Upper lobe of right lung (tissue), 1 donor: ENCODE measurements around the gene LENG8. TPM values are rescaled to one million over a fixed set of nuclear protein-coding genes. Genes with fewer than 3 reads are reported as not detected.

ENCODE experiments used
- ATAC-seq: fragments of 200-7000 bp; cut with Tn5 transposase; one replicate; pipeline ENCODE4 v1.9.1; 2020; ENCODE audit warnings: mild to moderate bottlenecking, moderate library complexity
- DNase-seq: peaks from one replicate; pipeline ENCODE4 v3.0.0-alpha.2; 2020
- H3K27ac ChIP-seq: fragments of 200-600 bp; one replicate; pipeline ENCODE4 v1.8.0; 2022
- H3K27me3 ChIP-seq: fragments of 200-600 bp; one replicate; pipeline ENCODE4 v1.8.0; 2022; ENCODE audit warnings: mild to moderate bottlenecking
- H3K36me3 ChIP-seq: fragments of 200-600 bp; one replicate; pipeline ENCODE4 v1.8.0; 2022
- H3K4me1 ChIP-seq: fragments of 200-600 bp; one replicate; pipeline ENCODE4 v1.8.0; 2022
- H3K4me3 ChIP-seq: fragments of 200-600 bp; one replicate; pipeline ENCODE4 v1.8.0; 2022; ENCODE audit warnings: mild to moderate bottlenecking
- H3K9me3 ChIP-seq: fragments of 200-600 bp; one replicate; pipeline ENCODE4 v1.8.0; 2022
- intact Hi-C: fragments of 100-400 bp; cut with DNase I; formaldehyde crosslinking; loops from one replicate; pipeline ENCODE4 v1.11.0; 2022
- total RNA-seq: library from RNA; stranded (reverse); fragmentation: NEBNext Ultra II Directional; extraction: Animal tissue kit (Norgen Biotek cat#: 25700); gene quantifications from one replicate; pipeline ENCODE4 v1.2.1, GENCODE V29; 2021
- TF ChIP-seq, protein P1 (sequence below): fragments of 200-600 bp; IDR thresholded peaks from one replicate; pipeline ENCODE4 v1.8.0; 2022; ENCODE audit warnings: antibody characterized with exemption
- donor health status: DM: no; HTN: yes; CAD: no; lungs with severe emphysema.

Gene LENG8
- total RNA-seq, 1 donor from 2014 or later = 191 TPM

- H3K4me1 ChIP-seq = peaks cover 32% of the 10 kb centered on the region
- ATAC-seq (peak; percentile 84), DNase-seq (no peak)
- no peaks in the 10 kb centered on the region for H3K9me3 ChIP-seq
- peak within 1 kb of the TSS; percentile 50 for H3K4me3 ChIP-seq
- TF ChIP-seq, protein P1, sequence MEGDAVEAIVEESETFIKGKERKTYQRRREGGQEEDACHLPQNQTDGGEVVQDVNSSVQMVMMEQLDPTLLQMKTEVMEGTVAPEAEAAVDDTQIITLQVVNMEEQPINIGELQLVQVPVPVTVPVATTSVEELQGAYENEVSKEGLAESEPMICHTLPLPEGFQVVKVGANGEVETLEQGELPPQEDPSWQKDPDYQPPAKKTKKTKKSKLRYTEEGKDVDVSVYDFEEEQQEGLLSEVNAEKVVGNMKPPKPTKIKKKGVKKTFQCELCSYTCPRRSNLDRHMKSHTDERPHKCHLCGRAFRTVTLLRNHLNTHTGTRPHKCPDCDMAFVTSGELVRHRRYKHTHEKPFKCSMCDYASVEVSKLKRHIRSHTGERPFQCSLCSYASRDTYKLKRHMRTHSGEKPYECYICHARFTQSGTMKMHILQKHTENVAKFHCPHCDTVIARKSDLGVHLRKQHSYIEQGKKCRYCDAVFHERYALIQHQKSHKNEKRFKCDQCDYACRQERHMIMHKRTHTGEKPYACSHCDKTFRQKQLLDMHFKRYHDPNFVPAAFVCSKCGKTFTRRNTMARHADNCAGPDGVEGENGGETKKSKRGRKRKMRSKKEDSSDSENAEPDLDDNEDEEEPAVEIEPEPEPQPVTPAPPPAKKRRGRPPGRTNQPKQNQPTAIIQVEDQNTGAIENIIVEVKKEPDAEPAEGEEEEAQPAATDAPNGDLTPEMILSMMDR = no peak
- peaks cover 29% of the 10 kb centered on the region for H3K27me3 ChIP-seq
- H3K36me3 ChIP-seq = no peaks in the 10 kb centered on the region
- intact Hi-C loops = no loop called here
- peak within 1 kb of the TSS; percentile 68 for H3K27ac ChIP-seq
These were observed 24.3 kb downstream of the LENG8 start, which contains the start of gene CDC42EP5 for GRCh38 chr19:54473071-54473891. CDC42EP5 (minus strand) TSS chr19:54473296; CDS start chr19:54465547, 7,749 bp downstream.

- TF ChIP-seq, protein P1 = no peak
These were observed 24.9 kb downstream of the LENG8 start for GRCh38 chr19:54473892-54474372.

DNA sequence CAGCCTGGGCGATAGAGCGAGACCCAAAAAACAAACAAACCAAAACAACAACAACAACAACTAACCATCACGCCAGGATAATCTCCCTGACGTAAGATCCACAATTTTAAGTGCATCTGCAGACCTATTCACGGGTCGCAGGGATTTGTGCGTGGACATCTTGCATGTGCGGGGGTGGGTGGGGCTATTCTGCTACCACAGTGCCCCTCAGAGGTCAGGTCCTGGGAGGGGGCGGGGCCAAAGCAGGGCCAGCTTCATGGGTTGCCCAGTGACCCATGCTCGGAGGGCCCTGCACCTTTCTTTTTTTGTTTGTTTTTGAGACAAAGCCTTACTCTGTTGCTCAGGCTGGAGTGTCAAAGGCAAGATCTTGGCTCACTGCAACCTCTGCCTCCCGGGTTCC is 26.7 kb downstream of the LENG8 start:
- DNase-seq (no peak), ATAC-seq (no peak)
- Histone ChIP-seq H3K36me3 (no peaks in the 10 kb centered on the region), H3K9me3 (no peaks in the 10 kb centered on the region), H3K4me3 (no peak overlapping the region), H3K4me1 (peaks cover 13% of the 10 kb centered on the region), H3K27ac (no peak overlapping the region), H3K27me3 (peaks cover 9% of the 10 kb centered on the region)
- TF ChIP-seq, protein P1 = no peak
- intact Hi-C loops = no loop called here

More at GRCh38 chr19:54473892-54474372, 24.9 kb downstream of the LENG8 start:
- Histone ChIP-seq H3K9me3 (no peaks in the 10 kb centered on the region), H3K27ac (peak overlapping the region; percentile 65), H3K4me1 (peaks cover 31% of the 10 kb centered on the region), H3K36me3 (no peaks in the 10 kb centered on the region), H3K4me3 (no peak overlapping the region), H3K27me3 (peaks cover 25% of the 10 kb centered on the region)
- intact Hi-C loops = no loop called here
- DNase-seq (no peak), ATAC-seq (no peak)

DNA sequence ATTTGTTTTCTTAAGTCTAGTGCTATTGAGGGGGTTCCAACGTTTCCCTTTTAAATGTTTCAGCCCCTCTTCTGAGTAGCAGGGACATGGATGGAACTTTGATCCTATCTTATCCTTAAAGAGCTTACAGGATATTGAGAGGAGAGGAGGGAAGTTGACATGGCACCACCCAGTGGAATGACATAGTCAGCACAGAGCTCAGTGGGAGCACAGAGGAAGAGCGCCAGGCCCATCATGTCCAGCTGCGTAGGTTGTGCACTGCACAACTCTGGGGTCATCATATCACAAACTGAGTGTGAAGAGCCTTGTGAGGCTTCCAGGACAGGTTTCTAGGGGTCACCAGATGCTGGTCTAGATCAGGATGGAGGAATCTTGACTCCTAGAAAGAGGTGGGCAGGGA is 28.7 kb downstream of the LENG8 start:
- H3K36me3 ChIP-seq = no peaks in the 10 kb centered on the region
- DNase-seq (no peak), ATAC-seq (peak; percentile 38)
- H3K4me1 ChIP-seq = peaks cover 6% of the 10 kb centered on the region
- peaks cover 5% of the 10 kb centered on the region for H3K27me3 ChIP-seq
- intact Hi-C loops = no loop called here
- H3K4me3 ChIP-seq = no peak overlapping the region
- no peak overlapping the region for H3K27ac ChIP-seq
- no peaks in the 10 kb centered on the region for H3K9me3 ChIP-seq
- TF ChIP-seq, protein P1 = no peak

DNA sequence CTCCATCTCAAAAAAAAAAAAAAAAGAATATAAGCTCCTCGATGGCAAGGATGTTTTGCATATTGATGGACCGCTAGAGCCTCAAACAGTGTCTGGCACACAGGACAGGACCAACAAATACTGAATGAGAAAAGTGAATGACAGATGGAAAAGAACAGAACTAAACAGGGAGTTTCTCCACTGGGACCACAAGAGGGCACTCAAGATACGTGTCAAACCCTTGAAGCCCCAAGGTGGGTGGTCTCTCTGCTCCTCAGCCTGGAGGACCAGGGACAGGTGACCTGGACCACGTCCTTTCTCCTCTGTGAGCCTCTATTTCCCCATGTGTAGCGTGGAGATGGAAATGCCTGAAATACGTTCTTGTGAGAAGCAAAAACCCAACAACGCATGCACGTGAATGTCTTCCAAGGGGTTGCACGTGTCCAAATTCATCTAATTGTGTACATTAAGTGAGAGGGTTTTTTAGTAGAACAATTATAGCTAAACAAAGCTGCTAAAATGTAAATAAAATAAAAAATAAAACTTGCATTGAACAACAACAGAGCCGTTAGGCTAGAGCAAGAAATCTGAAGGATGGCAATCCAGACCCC is 29.8 kb downstream of the LENG8 start:
- DNase-seq (no peak), ATAC-seq (peak; percentile 62)
- Histone ChIP-seq H3K4me3 (no peak overlapping the region), H3K4me1 (peaks cover 1% of the 10 kb centered on the region), H3K9me3 (no peaks in the 10 kb centered on the region), H3K27me3 (peaks cover 5% of the 10 kb centered on the region), H3K36me3 (no peaks in the 10 kb centered on the region), H3K27ac (no peak overlapping the region)
- TF ChIP-seq, protein P1 = peak; percentile 68
- intact Hi-C loops = no loop called here
